B cell (primary cell): Measurements from ENCODE around the gene CDK9. TPM values are rescaled to one million over a fixed set of nuclear protein-coding genes. Genes with fewer than 3 reads are reported as not detected.
A peak's percentile ranks its signal among the peaks of the same experiment; 100 is the strongest.

Experiments
- ATAC-seq: fragments of 200-7000 bp; cut with Tn5 transposase; one replicate; pipeline ENCODE4 v1.10.0; 2021; ENCODE audit warnings: low read depth, mild to moderate bottlenecking, moderate number of reproducible peaks, moderate library complexity
- CTCF ChIA-PET: fragments of 350-600 bp; sonication (Branson Sonifier 250); formaldehyde crosslinking; loops from one replicate; lab custom pipeline; 2021; ENCODE audit warnings: antibody characterized with exemption, inconsistent platforms; lab: Charles Lee
- POLR2A ChIA-PET: fragments of 350-600 bp; sonication (Branson Sonifier 250); formaldehyde crosslinking; loops from one replicate; lab custom pipeline; 2021; ENCODE audit warnings: antibody characterized with exemption; lab: Charles Lee
- DNase-seq: peaks from one replicate; pipeline ENCODE4 v3.0.0; 2013
- H2AFZ ChIP-seq: 2 replicates; pipeline ENCODE4 v1.6.1; 2012; ENCODE audit warnings: mild to moderate bottlenecking, low read depth, low read length; ENCODE audit not compliant: insufficient read depth, poor library complexity, severe bottlenecking
- H3K27ac ChIP-seq, 2 donors: 1 replicate in 1 of 2; 2 replicates in 1 of 2; pipeline ENCODE4 v1.5.1; 2012 to 2013; ENCODE audit warnings: low read length in 2 of 2, mild to moderate bottlenecking in 2 of 2, moderate library complexity in 1 of 2
- H3K27me3 ChIP-seq, 4 experiments: fragments of 200-600 bp in 1 of 4; sonication (generic) in 1 of 4; replicated peaks in 1 of 4; 1 replicate in 2 of 4; 2 replicates in 2 of 4; pipeline versions ENCODE4 v1.6.1 to v1.7.0; 2013 to 2016; ENCODE audit warnings: low read length in 3 of 4, mild to moderate bottlenecking in 2 of 4, mixed read lengths in 1 of 4, moderate library complexity in 1 of 4; ENCODE audit not compliant: insufficient read depth in 4 of 4, control insufficient read depth in 3 of 4; ENCODE audit errors: control extremely low read depth in 1 of 4
- H3K36me3 ChIP-seq, 2 experiments: replicated peaks in 1 of 2; 1 replicate in 1 of 2; 2 replicates in 1 of 2; pipeline versions ENCODE4 v1.6.1 to v1.7.1; 2013; ENCODE audit warnings: low read length in 1 of 2; ENCODE audit not compliant: insufficient read depth in 2 of 2, control insufficient read depth in 1 of 2; ENCODE audit errors: control extremely low read depth in 1 of 2, extremely low read depth in 1 of 2
- H3K4me1 ChIP-seq, 2 donors: fragments of 200-600 bp in 1 of 2; sonication (generic) in 1 of 2; 1 replicate in 1 of 2; 2 replicates in 1 of 2; pipeline versions ENCODE4 v1.5.1 to v1.6.1; 2013 to 2017; ENCODE audit warnings: low read length in 2 of 2; ENCODE audit not compliant: control insufficient read depth in 2 of 2, insufficient read depth in 2 of 2
- H3K4me2 ChIP-seq: replicated peaks from 2 replicates; pipeline ENCODE3; 2012; ENCODE audit warnings: mild to moderate bottlenecking, low read depth, low read length; ENCODE audit not compliant: poor library complexity, severe bottlenecking
- H3K4me3 ChIP-seq, 5 experiments: fragments of 200-600 bp in 1 of 5; sonication (generic) in 1 of 5; 1 replicate in 3 of 5; 2 replicates in 2 of 5; pipeline versions ENCODE4 v1.5.1 to v1.7.0; 2011 to 2016; ENCODE audit warnings: low read length in 4 of 5, mild to moderate bottlenecking in 4 of 5, low read depth in 2 of 5, control low read depth in 1 of 5, moderate library complexity in 1 of 5; ENCODE audit not compliant: insufficient read depth in 1 of 5; ENCODE audit errors: control extremely low read depth in 1 of 5, extremely low read depth in 1 of 5
- H3K79me2 ChIP-seq: fragments of 200-600 bp; sonication (generic); one replicate; pipeline ENCODE4 v1.6.0; 2016; ENCODE audit warnings: low read length; ENCODE audit not compliant: control insufficient read depth, insufficient read depth
- H3K9ac ChIP-seq: fragments of 200-600 bp; sonication (generic); 2 replicates; pipeline ENCODE4 v1.6.1; 2017; ENCODE audit warnings: mild to moderate bottlenecking, low read length, moderate library complexity
- H3K9me3 ChIP-seq, 3 donors: one replicate each; pipeline versions ENCODE4 v1.6.1 to v1.7.1; 2013; ENCODE audit warnings: low read length in 2 of 3; ENCODE audit not compliant: control insufficient read depth in 2 of 3, insufficient read depth in 1 of 3; ENCODE audit errors: control extremely low read depth in 1 of 3
- H4K20me1 ChIP-seq: 2 replicates; pipeline ENCODE4 v1.6.0; 2012; ENCODE audit warnings: mild to moderate bottlenecking, low read length; ENCODE audit not compliant: insufficient read depth, control insufficient read depth, poor library complexity, severe bottlenecking
- H3K27ac Mint-ChIP-seq: one replicate; pipeline ENCODE4 v1.8.0; 2021; ENCODE audit warnings: mixed read lengths
- H3K27me3 Mint-ChIP-seq: one replicate; pipeline ENCODE4 v1.8.0; 2021; ENCODE audit warnings: mixed read lengths
- H3K4me1 Mint-ChIP-seq: one replicate; pipeline ENCODE4 v1.8.0; 2021; ENCODE audit warnings: mixed read lengths
- H3K4me3 Mint-ChIP-seq: one replicate; pipeline ENCODE4 v1.8.0; 2021; ENCODE audit warnings: mixed read lengths
- H3K9me3 Mint-ChIP-seq: one replicate; pipeline ENCODE4 v1.8.0; 2022; ENCODE audit warnings: mixed read lengths; ENCODE audit not compliant: insufficient read depth
- EZH2 ChIP-seq: IDR thresholded peaks from 2 replicates; pipeline ENCODE4 v1.6.1; 2012; ENCODE audit warnings: borderline replicate concordance, low read depth, mild to moderate bottlenecking, moderate library complexity, low read length; ENCODE audit not compliant: insufficient read depth, poor library complexity, severe bottlenecking
- WGBS: methylation state at CpG from one replicate; pipeline ENCODE4 v1.1.5; 2013; ENCODE audit warnings: missing lambda C conversion rate; ENCODE audit not compliant: insufficient coverage; 5-methylcytosine and 5-hydroxymethylcytosine counted together
- intact Hi-C: fragments of 100-400 bp; cut with micrococcal nuclease; formaldehyde crosslinking; loops from one replicate; pipeline ENCODE4 v1.10.0; 2022
- polyA plus RNA-seq: library from polyadenylated mRNA; depleted of rRNA; stranded (reverse); fragments of >200 nt; gene quantifications from 2 replicates; pipeline ENCODE4 v1.2.3, GENCODE V29; 2012
- total RNA-seq, 2 donors: library from RNA; stranded (reverse); fragments of 120-200 nt in 1 of 2; gene quantifications; 1 replicate in 1 of 2; 2 replicates in 1 of 2; pipeline versions ENCODE4 v1.2.3 to v1.2.4, GENCODE V29; 2013 to 2022
- TF ChIP-seq, protein P1 (sequence below): fragments of 200-600 bp; IDR thresholded peaks from one replicate; pipeline ENCODE4 v1.8.0; 2022; ENCODE audit warnings: antibody characterized with exemption, mild to moderate bottlenecking

Gene CDK9
- total and polyA plus RNA-seq, 2 donors (not counting 1 experiment from before 2014, with no cell fraction given), result 145 to 176 TPM

DNA sequence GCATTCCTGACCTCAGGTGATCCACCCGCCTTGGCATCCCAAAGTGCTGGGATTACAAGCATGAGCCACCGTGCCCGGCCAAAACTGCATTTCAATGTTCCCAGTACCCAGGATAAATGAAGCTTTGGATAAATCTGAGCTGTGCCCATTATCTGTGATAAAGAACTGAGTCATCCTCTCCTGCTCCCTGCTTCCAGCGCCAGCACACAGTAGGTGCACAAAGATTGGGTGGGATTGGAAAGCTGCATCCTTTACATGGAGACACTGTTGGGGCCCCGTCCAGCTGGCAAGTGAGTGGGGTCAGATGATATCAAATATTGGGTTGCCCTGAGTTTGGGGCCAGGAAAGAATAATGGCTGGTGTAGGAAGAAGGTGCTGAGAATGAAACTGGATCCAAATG lies 24.8 kb upstream of the CDK9 start:
- no peaks in the 10 kb centered on the region for H3K27me3 Mint-ChIP-seq
- peaks cover 97% of the 10 kb centered on the region for H3K79me2 ChIP-seq
- H3K9me3 ChIP-seq, result no peaks in the 10 kb centered on the region
- H3K4me1 ChIP-seq, result peaks cover 0 to 16% of the 10 kb centered on the region in 2 donors
- 100% methylated on average over 4 of the region's 5 CpGs for WGBS
- no peak overlapping the region for H3K4me3 Mint-ChIP-seq
- no peak overlapping the region for H2AFZ ChIP-seq
- ChIA-PET POLR2A (no interaction called here), CTCF (interaction anchor here (1.0 to 2.3 kb wide), 3 partner anchors 24 to 109 kb away, joined by 3 to 5 read pairs (median 4); partner anchors contain the start of gene TOR2A)
- peaks cover 0 to 67% of the 10 kb centered on the region in 2 experiments for H3K36me3 ChIP-seq
- no peaks in the 10 kb centered on the region for H3K9me3 Mint-ChIP-seq
- peak overlapping the region in 1 of 2 donors; percentile 30 for H3K27ac ChIP-seq
- intact Hi-C loops, result no loop called here
- no peaks in the 10 kb centered on the region for H3K27me3 ChIP-seq
- peaks cover 98% of the 10 kb centered on the region for H4K20me1 ChIP-seq
- TF ChIP-seq, protein P1, sequence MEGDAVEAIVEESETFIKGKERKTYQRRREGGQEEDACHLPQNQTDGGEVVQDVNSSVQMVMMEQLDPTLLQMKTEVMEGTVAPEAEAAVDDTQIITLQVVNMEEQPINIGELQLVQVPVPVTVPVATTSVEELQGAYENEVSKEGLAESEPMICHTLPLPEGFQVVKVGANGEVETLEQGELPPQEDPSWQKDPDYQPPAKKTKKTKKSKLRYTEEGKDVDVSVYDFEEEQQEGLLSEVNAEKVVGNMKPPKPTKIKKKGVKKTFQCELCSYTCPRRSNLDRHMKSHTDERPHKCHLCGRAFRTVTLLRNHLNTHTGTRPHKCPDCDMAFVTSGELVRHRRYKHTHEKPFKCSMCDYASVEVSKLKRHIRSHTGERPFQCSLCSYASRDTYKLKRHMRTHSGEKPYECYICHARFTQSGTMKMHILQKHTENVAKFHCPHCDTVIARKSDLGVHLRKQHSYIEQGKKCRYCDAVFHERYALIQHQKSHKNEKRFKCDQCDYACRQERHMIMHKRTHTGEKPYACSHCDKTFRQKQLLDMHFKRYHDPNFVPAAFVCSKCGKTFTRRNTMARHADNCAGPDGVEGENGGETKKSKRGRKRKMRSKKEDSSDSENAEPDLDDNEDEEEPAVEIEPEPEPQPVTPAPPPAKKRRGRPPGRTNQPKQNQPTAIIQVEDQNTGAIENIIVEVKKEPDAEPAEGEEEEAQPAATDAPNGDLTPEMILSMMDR, result no peak
- no peak for TF ChIP-seq EZH2
- no peak overlapping the region for H3K4me2 ChIP-seq
- H3K4me3 ChIP-seq, result no peak overlapping the region
- no peak overlapping the region for H3K27ac Mint-ChIP-seq
- peaks cover 33% of the 10 kb centered on the region for H3K4me1 Mint-ChIP-seq
- DNase-seq (no peak), ATAC-seq (no peak)
- no peak overlapping the region for H3K9ac ChIP-seq

DNA sequence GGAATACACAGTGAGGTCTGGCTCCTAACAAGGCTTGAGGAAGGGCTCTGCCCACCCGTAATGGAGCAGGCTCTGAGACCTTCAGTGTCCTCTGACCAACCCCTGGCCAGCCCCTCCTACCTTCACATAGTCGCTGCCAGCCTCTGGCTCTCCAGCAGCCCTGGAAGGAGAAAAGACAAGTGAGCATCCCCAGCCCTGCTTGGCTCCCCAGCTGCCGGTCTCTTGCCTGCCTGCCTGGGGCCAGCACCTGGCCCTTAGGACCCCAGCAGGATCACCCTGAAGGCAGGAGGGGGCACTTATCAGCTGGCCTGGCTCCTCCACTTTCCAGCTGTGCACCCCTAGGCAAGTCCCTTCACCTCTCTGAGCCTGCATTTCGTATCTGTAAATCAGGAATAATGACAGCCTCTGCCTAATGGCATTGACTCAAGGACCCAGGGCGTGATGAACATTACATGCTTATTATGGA lies 24.3 kb upstream of the CDK9 start:
- WGBS, result 96% methylated on average over 5 of the region's 5 CpGs
- POLR2A ChIA-PET, result no interaction called here

More for the DNA sequence above, 24.3 kb upstream of the CDK9 start:
- no peak overlapping the region for H3K9ac ChIP-seq
- H3K27ac ChIP-seq, result peak overlapping the region in 1 of 2 donors; percentile 30
- CTCF ChIA-PET, result interaction anchor here (1.0 to 2.3 kb wide), 3 partner anchors 23 to 108 kb away, joined by 3 to 5 read pairs (median 4); partner anchors contain the start of gene TOR2A
- H3K27me3 ChIP-seq, result no peaks in the 10 kb centered on the region
- Mint-ChIP-seq H3K27me3 (no peaks in the 10 kb centered on the region), H3K9me3 (no peaks in the 10 kb centered on the region), H3K4me1 (peaks cover 37% of the 10 kb centered on the region), H3K4me3 (no peak overlapping the region), H3K27ac (no peak overlapping the region)
- no peak overlapping the region for H2AFZ ChIP-seq
- H3K79me2 ChIP-seq, result peaks cover 97% of the 10 kb centered on the region
- peaks cover 0 to 72% of the 10 kb centered on the region in 2 experiments for H3K36me3 ChIP-seq
- H4K20me1 ChIP-seq, result peaks cover 99% of the 10 kb centered on the region
- no peak for TF ChIP-seq EZH2
- TF ChIP-seq, protein P1, result no peak
- no peaks in the 10 kb centered on the region for H3K9me3 ChIP-seq
- ATAC-seq (no peak), DNase-seq (no peak)
- peaks cover 0 to 20% of the 10 kb centered on the region in 2 donors for H3K4me1 ChIP-seq
- H3K4me2 ChIP-seq, result no peak overlapping the region
- intact Hi-C loops, result no loop called here
- H3K4me3 ChIP-seq, result no peak overlapping the region
